HG03097 (cell line): ENCODE measurements around the gene MYCL.
A peak's percentile ranks its signal among the peaks of the same experiment; 100 is the strongest.
"Not testable (repeated sequence)": the region's sequence is repeated elsewhere in the genome, so short reads cannot be mapped to it uniquely, and the experiment has no call there.

Experiments
- ATAC-seq: cut with Tn5 transposase; IDR thresholded peaks from one replicate; pipeline ENCODE4 v1.9.1; 2021; ENCODE audit not compliant: unreplicated experiment, low FRiP score

The MYCL gene

GRCh38 chr1:39922251-39922688, 20.6 kb upstream of the MYCL start:
- no peak for ATAC-seq

- no peak for ATAC-seq
Observed at GRCh38 chr1:39919545-39919944, 17.8 kb upstream of the MYCL start.

DNA sequence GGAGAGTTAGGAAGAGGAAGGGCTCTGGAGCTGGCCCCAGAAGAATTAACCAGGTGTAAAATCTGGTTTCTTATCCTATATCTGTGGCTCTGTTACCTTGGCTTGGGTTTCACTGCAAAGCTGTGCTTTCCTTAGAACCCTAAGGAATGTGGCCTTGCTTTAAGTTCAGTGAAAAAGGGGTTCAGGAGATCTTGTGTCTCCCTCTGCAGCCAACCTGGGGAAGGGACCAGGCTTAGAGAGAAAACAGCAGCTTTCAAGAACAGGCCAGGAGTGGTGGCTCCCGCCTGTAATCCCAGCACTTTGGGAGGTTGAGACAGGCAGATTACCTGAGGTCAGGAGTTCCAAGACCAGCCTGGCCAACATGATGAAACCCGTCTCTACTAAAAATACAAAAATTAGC, 16.1 kb upstream of the MYCL start:
- no peak for ATAC-seq

GRCh38 chr1:39915499-39916129, 13.9 kb upstream of the MYCL start:
- ATAC-seq = no peak

- ATAC-seq = not testable (repeated sequence)
Observed at GRCh38 chr1:39913136-39913535, 11.4 kb upstream of the MYCL start.

GRCh38 chr1:39910263-39910662, 8.5 kb upstream of the MYCL start:
- no peak for ATAC-seq

GRCh38 chr1:39908534-39908933, 6.8 kb upstream of the MYCL start:
- ATAC-seq = no peak

DNA sequence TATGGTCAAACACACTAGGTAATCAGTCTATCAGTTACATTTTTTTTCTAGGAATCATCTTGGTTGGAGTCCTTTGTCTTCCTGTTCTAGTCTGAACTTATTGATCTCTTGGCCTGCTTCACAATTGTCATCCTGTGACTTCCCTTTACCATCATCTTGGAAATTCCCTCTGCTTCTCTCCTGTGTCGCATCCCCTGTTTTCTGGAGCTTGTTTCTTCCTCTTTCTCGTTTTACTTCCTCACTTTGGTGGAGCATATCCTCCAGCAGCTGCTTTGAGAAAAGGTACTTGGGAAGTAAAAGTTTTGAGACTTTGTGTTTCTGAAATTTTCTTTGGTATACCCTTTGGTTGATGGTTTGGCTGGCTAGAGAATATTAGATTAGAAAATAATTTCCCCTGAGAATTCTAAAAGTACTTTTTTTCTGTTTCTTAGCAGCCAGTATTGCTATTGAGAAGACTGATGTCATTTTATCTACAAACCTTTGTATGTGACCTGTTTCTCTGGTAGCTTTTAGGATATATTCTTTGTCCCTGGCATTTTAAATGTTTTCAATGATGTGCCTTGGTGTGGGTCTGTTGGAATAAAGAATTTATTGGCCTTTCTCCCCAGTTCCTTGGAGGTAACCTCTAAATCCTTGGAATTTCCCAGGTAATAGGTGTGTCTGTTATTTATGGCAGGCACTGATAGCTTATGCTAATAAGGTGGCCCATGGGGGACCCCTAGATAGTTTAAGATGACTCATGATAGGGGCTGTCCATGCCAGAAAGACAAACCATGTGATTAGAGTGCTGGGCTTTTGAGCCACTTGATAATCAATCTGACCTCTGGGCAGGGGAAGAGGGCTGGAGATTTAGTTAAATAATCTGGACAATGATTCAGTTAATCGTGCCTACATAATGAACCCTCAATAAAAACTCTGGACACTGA, 6.1 kb upstream of the MYCL start:
- ATAC-seq = no peak

- ATAC-seq = no peak
Observed at GRCh38 chr1:39905172-39905571, 3.5 kb upstream of the MYCL start.

DNA sequence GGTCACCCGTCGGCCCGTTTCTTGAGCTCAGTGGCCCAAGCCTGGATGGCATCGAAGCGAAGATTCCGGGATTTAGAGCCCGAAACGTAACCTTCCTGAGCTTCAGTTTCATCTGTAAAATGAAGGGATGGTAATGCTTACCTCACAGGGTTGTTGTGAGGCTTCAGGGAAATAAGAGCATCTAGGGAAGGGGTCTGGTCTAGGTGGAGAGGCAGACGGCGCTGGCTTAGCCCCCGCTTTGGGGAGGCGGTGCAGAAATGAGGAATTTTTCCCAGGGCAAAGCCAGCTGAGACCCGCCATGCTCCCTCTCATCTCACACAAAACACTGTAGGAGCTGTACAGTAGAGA, 717 bp upstream of the MYCL start:
- ATAC-seq = no peak

DNA sequence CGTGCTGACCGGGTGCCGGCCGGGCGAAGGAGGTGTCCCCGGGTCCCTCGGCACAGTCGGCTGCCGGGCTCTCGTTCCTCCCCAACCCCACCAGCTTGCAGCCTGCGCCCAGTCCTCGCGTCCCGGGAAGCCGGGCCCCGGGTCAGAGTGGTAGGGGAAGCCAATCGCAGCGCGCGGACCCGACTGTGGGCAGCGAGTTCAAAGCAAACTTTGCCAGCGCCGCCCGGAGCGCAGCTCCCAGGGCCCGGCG, 328 bp downstream of the MYCL start:
- ATAC-seq = peak; percentile 15

GRCh38 chr1:39900662-39901463, 854 bp downstream of the MYCL start:
- ATAC-seq = no peak

GRCh38 chr1:39899611-39900538, 1.8 kb downstream of the MYCL start:
- ATAC-seq = no peak

DNA sequence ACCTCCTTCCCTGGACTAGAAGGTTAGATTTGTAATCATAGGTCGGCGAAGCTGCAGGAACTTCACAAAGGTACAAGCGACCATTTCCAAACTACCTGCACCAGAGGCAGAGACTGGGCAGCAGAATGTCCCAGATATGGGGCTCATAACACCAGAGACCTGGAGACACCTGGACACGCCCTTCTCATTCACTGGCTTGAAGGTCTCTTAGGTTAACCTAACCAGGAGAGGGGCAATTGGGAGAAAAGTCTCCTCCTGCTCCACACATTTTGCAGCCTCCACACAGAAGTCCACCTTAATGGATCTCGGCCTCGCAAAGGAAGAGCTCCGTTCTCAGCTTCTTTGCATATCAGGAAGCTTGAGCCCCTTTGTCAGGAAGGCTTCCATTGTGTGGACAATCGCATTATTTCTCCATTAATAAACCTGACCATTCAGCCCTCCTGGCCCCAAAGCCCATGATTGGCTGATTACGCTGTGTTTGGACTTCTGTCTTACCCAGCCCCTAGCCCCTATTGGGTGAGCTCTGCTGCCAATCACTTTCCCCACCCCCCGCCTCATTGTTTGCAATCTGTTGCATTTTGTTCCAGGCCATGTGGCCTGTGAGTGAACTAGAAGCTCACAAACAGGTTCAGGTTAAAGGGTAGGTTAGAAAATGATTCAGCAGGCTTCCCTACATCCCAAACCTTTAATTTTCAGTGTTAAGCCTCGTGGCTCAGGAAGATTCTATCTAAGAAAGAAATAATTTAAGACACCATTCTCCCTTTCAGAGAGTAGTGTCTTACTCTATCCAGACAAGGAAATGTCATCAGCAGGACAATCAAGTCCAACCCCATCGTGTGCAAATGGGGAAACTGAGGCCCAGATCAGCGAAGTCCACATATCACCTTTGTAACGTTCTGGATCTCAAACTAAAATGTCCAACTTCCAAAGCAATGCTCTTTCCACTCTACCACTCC, 2.8 kb downstream of the MYCL start:
- no peak for ATAC-seq

- no peak for ATAC-seq
Observed at GRCh38 chr1:39898191-39898590, 3.5 kb downstream of the MYCL start.

- no peak for ATAC-seq
Observed at GRCh38 chr1:39896909-39897685, 4.6 kb downstream of the MYCL start.

DNA sequence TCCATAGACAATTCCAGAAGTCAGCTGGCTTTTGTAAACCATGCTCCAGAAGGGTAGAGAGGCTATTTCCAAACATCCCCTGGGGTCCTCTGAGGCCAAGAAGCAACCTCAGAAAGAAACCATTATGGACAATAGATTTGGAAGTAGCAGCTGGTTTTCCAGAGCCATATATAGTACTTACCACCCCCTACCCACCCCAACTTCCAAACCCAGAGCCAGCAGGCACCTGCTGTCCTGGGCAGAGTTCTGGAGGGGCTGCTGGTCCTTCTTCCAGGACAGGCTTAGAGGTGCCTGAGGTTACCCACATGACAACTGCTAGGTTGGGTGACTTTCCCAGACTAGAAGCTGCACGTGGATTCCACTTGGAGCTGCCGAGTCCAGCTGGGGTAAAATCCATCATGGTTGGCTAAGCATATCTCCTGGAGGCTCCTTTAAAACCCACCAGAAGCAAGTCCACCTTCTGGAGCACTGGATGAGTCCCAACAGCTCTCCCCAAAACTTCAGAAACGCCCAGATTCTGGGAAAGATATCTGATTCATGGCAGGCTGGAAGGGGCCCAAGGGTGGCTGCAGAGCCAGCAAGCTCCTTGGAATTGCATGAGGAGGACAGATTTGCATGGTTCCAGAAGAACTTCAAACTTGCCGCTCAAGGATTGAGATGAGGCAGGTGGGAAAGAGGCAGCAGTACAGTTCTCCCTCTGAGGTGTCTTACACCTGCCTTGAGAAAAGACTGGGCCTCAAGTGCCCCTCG, 5.8 kb downstream of the MYCL start:
- no peak for ATAC-seq
